Smooth muscle cell of the umbilical artery (primary cell): ENCODE data around the gene OR51I1. TPM values are rescaled to one million over a fixed set of nuclear protein-coding genes. Genes with fewer than 3 reads are reported as not detected.

Experiments used
- total RNA-seq: library from RNA; depleted of rRNA; stranded (reverse); fragments of >200 nt; gene quantifications from 2 replicates; pipeline ENCODE4 v1.2.3, GENCODE V29; 2014

OR51I1 gene, protein sequence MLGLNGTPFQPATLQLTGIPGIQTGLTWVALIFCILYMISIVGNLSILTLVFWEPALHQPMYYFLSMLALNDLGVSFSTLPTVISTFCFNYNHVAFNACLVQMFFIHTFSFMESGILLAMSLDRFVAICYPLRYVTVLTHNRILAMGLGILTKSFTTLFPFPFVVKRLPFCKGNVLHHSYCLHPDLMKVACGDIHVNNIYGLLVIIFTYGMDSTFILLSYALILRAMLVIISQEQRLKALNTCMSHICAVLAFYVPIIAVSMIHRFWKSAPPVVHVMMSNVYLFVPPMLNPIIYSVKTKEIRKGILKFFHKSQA
- total RNA-seq: not detected in 2 replicates

DNA sequence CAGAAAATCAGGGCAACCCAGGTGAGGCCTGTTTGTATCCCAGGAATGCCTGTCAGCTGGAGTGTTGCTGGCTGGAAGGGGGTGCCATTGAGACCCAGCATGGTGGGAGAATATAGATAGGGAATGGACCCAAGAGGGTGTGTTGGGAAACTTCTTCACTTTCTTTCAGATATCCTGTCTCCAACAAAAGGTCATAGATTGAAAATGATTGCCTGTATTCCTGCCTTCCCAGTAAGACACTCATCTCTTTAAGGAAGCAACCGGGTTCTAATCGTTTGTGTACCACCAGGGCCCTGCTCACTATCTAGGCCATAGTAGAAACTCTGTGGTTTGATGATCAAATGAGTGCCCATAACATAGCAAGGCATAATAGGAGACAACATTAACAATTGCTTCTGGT is at the start of gene OR51I1:
Gene OR51I1 (minus strand): TSS at position 101 of the 400 bp plus-strand sequence. CDS start 0 bp downstream, at position 101.

DNA sequence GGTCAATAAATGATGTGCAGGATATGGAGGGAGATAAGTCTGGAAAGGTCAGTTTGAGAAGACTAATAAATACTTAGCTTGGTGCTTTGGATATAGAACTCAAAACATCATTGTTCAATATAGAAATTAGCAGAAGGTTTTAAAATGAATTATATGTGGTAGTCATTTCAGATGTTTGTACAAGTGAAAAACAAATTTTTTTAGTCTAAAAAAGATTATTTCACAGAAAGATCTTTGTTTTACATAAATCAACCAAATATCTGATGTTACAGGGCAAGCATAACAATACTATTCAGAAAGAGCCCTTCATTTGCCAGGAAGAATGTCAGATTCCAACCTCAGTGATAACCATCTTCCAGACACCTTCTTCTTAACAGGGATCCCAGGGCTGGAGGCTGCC is 47.1 kb upstream of the OR51I1 start, which contains the start of gene OR52D1:
Gene OR52D1 (plus strand): TSS at position 301 of the 400 bp plus-strand sequence. CDS start 22 bp downstream, at position 323.

DNA sequence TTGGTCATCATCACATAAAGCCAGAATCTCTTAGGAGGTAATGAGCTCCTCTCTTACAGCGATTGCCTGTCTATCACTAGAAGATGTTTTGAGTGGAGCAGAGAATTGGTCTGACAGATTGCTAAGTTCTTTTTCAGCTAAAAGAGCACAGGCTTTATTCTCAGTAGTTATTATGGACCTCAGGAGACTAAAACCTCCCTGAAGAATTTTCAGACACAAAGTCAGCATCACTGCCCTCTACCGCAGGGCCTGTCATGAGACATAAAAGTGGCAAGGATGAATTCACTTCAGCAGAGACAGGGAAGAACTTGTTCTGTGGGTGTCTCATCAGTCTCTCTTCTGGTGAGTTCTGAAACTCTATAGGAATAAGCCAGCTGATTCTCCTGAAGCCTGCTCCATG is 7.7 kb upstream of the OR51I1 start, which contains the start of gene OR51I2:
Gene OR51I2 (plus strand): TSS at position 301 of the 400 bp plus-strand sequence. CDS start 4,166 bp downstream, outside the sequence.

DNA sequence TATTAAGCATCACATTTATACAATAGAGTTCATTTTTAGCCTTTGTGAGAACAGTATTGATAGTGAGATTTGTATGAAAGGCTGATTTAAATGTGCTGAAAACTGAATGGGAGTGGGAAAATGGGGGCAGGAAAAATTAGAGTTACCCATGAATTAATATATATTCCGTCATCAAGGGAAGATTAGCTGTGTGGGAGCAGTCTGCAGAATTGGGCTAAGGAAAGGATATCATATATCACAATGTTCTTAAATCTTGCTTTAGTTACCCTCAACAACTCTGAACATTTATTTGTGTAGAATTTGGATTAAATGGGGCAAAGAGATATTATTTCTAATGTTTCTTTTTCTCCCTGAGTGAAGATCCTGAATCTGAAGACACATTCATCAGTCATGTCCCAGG is 19.5 kb downstream of the OR51I1 start, which contains the start of gene OR51Q1:
Gene OR51Q1 (plus strand): TSS at position 301 of the 400 bp plus-strand sequence. CDS start 90 bp downstream, at position 391.

Other genes starting within 250 kb of the OR51I1 start
- not detected in 2 replicates for gene OR51V1, start 240.8 kb downstream of the OR51I1 start, total RNA-seq
- not detected in 2 replicates for gene HBB, start 214.4 kb downstream of the OR51I1 start, total RNA-seq
- gene HBD, start 207.0 kb downstream of the OR51I1 start, total RNA-seq: not detected in 2 replicates
- 0.37 TPM in 1 of 2 replicates, not detected in the other for gene HBG1, start 191.7 kb downstream of the OR51I1 start, total RNA-seq
- not detected in 2 replicates for gene HBG2, start 186.7 kb downstream of the OR51I1 start, total RNA-seq
- gene HBE1, start 171.6 kb downstream of the OR51I1 start, total RNA-seq: 0.23 TPM in 1 of 2 replicates, not detected in the other
- not detected in 2 replicates for gene OR51B4, start 139.6 kb downstream of the OR51I1 start, total RNA-seq
- not detected in 2 replicates for gene OR51B2, start 117.2 kb downstream of the OR51I1 start, total RNA-seq
- gene OR51B5, start 98.0 kb downstream of the OR51I1 start, total RNA-seq: 0.09 and 0.30 TPM in 2 replicates
- not detected in 2 replicates for gene OR51B6, start 90.0 kb downstream of the OR51I1 start, total RNA-seq
- not detected in 2 replicates for gene OR51M1, start 57.7 kb downstream of the OR51I1 start, total RNA-seq
- gene OR51Q1, start 19.4 kb downstream of the OR51I1 start, total RNA-seq: not detected in 2 replicates
- not detected in 2 replicates for gene OR51I2, start 7.8 kb upstream of the OR51I1 start, total RNA-seq
- not detected in 2 replicates for gene OR52D1, start 47.2 kb upstream of the OR51I1 start, total RNA-seq
- gene UBQLN3, start 68.4 kb upstream of the OR51I1 start, total RNA-seq: 0.14 TPM in 1 of 2 replicates, not detected in the other
- 0.05 and 0.30 TPM in 2 replicates for gene UBQLNL, start 75.2 kb upstream of the OR51I1 start, total RNA-seq
- gene OR52H1, start 107.0 kb upstream of the OR51I1 start, total RNA-seq: 0.30 and 0.42 TPM in 2 replicates
- not detected in 2 replicates for gene OR52B6, start 139.4 kb upstream of the OR51I1 start, total RNA-seq
- 4.8 and 8.7 TPM in 2 replicates for gene TRIM6, start 155.1 kb upstream of the OR51I1 start, total RNA-seq
- gene TRIM34, start 183.5 kb upstream of the OR51I1 start, total RNA-seq: 10.7 and 16.7 TPM in 2 replicates
- gene TRIM5, start 243.6 kb upstream of the OR51I1 start, total RNA-seq: 39.2 and 54.7 TPM in 2 replicates
- gene TRIM22, start 248.3 kb upstream of the OR51I1 start, total RNA-seq: 134 and 153 TPM in 2 replicates